Keratinocyte (primary cell): Measurements from ENCODE around the gene OGFOD3.

Source experiments
- EZH2 ChIP-seq: IDR thresholded peaks from one replicate; pipeline ENCODE4 v1.6.1; 2012; ENCODE audit warnings: inconsistent platforms, mild to moderate bottlenecking, low read length, moderate library complexity
- TF ChIP-seq, protein P1 (sequence below), 3 experiments: IDR thresholded peaks in 1 of 3; conservative IDR thresholded peaks in 1 of 3; optimal IDR thresholded peaks in 1 of 3; 2 replicates in 2 of 3; 3 replicates in 1 of 3; pipeline versions ENCODE3 to v1.5.1; 2011; ENCODE audit warnings: low read length in 3 of 3, mild to moderate bottlenecking in 3 of 3, moderate library complexity in 2 of 3, control low read depth in 1 of 3, inconsistent platforms in 1 of 3; ENCODE audit not compliant: insufficient read depth in 2 of 3; ENCODE audit errors: extremely low read depth in 1 of 3

DNA sequence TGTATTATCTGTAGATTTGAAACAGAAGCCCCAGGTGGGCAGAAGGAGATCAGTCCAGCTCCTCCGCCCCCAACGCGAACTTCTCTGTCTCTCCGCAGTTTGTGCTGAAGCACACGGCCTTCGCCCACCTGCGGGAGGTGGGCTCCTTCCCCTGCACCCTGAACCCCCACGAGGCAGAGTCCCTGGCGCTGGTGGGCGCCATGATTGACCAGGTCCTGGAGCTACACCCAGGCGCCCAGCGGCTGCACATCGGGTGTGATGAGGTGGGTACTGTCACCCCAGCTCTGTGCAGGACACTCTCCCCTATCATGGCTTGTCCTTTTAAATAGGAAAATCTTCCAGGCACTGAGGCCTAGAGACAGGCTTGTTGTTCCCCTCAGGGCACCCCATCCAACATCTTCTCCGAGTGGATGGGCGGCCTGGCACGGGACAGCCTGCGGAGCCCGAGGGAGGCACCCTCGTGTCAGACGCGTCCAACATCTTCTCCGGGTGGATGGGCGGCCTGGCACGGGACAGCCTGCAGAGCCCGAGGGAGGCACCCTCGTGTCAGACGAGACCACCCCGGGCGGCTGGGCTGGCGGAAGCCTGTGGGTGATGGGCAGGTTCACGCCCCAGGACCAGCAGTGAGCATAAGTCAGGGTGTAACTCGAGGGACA, 15.3 kb upstream of the OGFOD3 start:
- TF ChIP-seq, protein P1, sequence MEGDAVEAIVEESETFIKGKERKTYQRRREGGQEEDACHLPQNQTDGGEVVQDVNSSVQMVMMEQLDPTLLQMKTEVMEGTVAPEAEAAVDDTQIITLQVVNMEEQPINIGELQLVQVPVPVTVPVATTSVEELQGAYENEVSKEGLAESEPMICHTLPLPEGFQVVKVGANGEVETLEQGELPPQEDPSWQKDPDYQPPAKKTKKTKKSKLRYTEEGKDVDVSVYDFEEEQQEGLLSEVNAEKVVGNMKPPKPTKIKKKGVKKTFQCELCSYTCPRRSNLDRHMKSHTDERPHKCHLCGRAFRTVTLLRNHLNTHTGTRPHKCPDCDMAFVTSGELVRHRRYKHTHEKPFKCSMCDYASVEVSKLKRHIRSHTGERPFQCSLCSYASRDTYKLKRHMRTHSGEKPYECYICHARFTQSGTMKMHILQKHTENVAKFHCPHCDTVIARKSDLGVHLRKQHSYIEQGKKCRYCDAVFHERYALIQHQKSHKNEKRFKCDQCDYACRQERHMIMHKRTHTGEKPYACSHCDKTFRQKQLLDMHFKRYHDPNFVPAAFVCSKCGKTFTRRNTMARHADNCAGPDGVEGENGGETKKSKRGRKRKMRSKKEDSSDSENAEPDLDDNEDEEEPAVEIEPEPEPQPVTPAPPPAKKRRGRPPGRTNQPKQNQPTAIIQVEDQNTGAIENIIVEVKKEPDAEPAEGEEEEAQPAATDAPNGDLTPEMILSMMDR (optimal IDR thresholded peaks at IDR 0.05 in 1 of 3, IDR thresholded peaks at IDR 0.05 in 1 of 3, conservative IDR thresholded peaks at IDR 0.05 in 1 of 3; ENCODE audit: extremely low read depth in 1 of 3, insufficient read depth in 2 of 3, low read length in 3 of 3), result no peak
- TF ChIP-seq EZH2, result no peak
